GM23338 (cell line): Measurements from ENCODE around the gene CHMP6. TPM values are rescaled to one million over a fixed set of nuclear protein-coding genes. Genes with fewer than 3 reads are reported as not detected.

Experiments used
- ATAC-seq: fragments of 200-7000 bp; cut with Tn5 transposase; 3 replicates; pipeline ENCODE4 v1.9.1; 2020
- DNase-seq: peaks from one replicate; pipeline ENCODE4 v3.0.0-alpha.2; 2015; ENCODE audit warnings: low spot score
- H2AFZ ChIP-seq: fragments of 200-600 bp; sonication (generic); 2 replicates; pipeline ENCODE4 v1.8.0; 2016; ENCODE audit warnings: antibody characterized with exemption, mild to moderate bottlenecking, moderate library complexity
- H3F3A ChIP-seq: fragments of 200-600 bp; sonication (generic); replicated peaks from 2 replicates; pipeline ENCODE4 v1.8.0; 2017; ENCODE audit warnings: antibody characterized with exemption, mixed run types, low read depth
- H3K27ac ChIP-seq: fragments of 200-600 bp; sonication (generic); 2 replicates; pipeline ENCODE4 v1.6.1; 2016; ENCODE audit warnings: low read depth
- H3K27me3 ChIP-seq: fragments of 200-600 bp; sonication (generic); 2 replicates; pipeline ENCODE4 v1.8.0; 2016; ENCODE audit warnings: mild to moderate bottlenecking, mixed run types, moderate library complexity; ENCODE audit not compliant: insufficient read depth
- H3K36me3 ChIP-seq: fragments of 200-600 bp; sonication (generic); 2 replicates; pipeline ENCODE4 v1.8.0; 2016; ENCODE audit warnings: mild to moderate bottlenecking; ENCODE audit not compliant: insufficient read depth
- H3K4me1 ChIP-seq: fragments of 200-600 bp; sonication (generic); 2 replicates; pipeline ENCODE4 v1.8.0; 2016; ENCODE audit warnings: mild to moderate bottlenecking, moderate library complexity; ENCODE audit not compliant: insufficient read depth
- H3K4me2 ChIP-seq: fragments of 200-600 bp; sonication (generic); 2 replicates; pipeline ENCODE4 v1.7.1; 2017; ENCODE audit warnings: mixed run types
- H3K4me3 ChIP-seq: fragments of 200-600 bp; sonication (generic); 2 replicates; pipeline ENCODE4 v1.6.1; 2016; ENCODE audit warnings: mixed run types
- H3K79me2 ChIP-seq: fragments of 200-600 bp; sonication (generic); replicated peaks from 2 replicates; pipeline ENCODE4 v1.8.0; 2017; ENCODE audit warnings: mild to moderate bottlenecking; ENCODE audit not compliant: insufficient read depth
- H3K9me2 ChIP-seq: fragments of 200-600 bp; sonication (generic); 2 replicates; pipeline ENCODE4 v1.8.0; 2017; ENCODE audit not compliant: insufficient read depth
- H4K20me1 ChIP-seq: fragments of 200-600 bp; sonication (generic); replicated peaks from 2 replicates; pipeline ENCODE4 v1.8.0; 2017; ENCODE audit warnings: mild to moderate bottlenecking; ENCODE audit not compliant: insufficient read depth
- H3K27ac Mint-ChIP-seq: 2 replicates; pipeline ENCODE4 v1.8.0; 2020; ENCODE audit warnings: inconsistent platforms, mild to moderate bottlenecking, moderate library complexity, mixed read lengths
- H3K27me3 Mint-ChIP-seq: 3 replicates; pipeline ENCODE4 v1.8.0; 2022; ENCODE audit warnings: low read depth, mild to moderate bottlenecking, moderate library complexity, mixed read lengths, inconsistent platforms; ENCODE audit not compliant: insufficient read depth, poor library complexity
- H3K36me3 Mint-ChIP-seq: 3 replicates; pipeline ENCODE4 v1.8.0; 2021; ENCODE audit warnings: low read depth, mild to moderate bottlenecking, inconsistent platforms, moderate library complexity, mixed read lengths
- H3K4me1 Mint-ChIP-seq: 3 replicates; pipeline ENCODE4 v1.8.0; 2020; ENCODE audit warnings: mild to moderate bottlenecking, inconsistent platforms, mixed read lengths
- H3K4me3 Mint-ChIP-seq: 3 replicates; pipeline ENCODE4 v1.8.0; 2021; ENCODE audit warnings: moderate library complexity, mild to moderate bottlenecking, inconsistent platforms, mixed read lengths
- H3K9me3 Mint-ChIP-seq: 3 replicates; pipeline ENCODE4 v1.8.0; 2020; ENCODE audit warnings: moderate library complexity, mild to moderate bottlenecking, inconsistent platforms, mixed read lengths
- JUNB ChIP-seq: IDR thresholded peaks from one replicate; pipeline ENCODE4 v1.6.1; 2016; ENCODE audit warnings: antibody characterized with exemption; ENCODE audit not compliant: unreplicated experiment
- polyA plus RNA-seq: library from polyadenylated mRNA; unstranded; fragments of >200 nt; fragmentation: Nextera tagmentation; extraction: Ambion mirVana; gene quantifications from 2 replicates; pipeline ENCODE4 v1.2.1, GENCODE V29; 2016
- total RNA-seq: library from RNA; depleted of rRNA; stranded (reverse); fragments of >200 nt; shearing (Covaris generic); gene quantifications from 2 replicates; pipeline ENCODE4 v1.2.3, GENCODE V29; 2014
- TF ChIP-seq, protein P1 (sequence below): IDR thresholded peaks from 2 replicates; pipeline ENCODE4 v1.6.1; 2016; ENCODE audit warnings: antibody characterized with exemption
- TF ChIP-seq, protein P2 (sequence below): IDR thresholded peaks from one replicate; pipeline ENCODE4 v1.6.1; 2018; ENCODE audit warnings: antibody characterized with exemption; ENCODE audit not compliant: unreplicated experiment

The CHMP6 gene
- total and polyA plus RNA-seq, 2 experiments from 2014 or later = 12.3 to 14.0 TPM

DNA sequence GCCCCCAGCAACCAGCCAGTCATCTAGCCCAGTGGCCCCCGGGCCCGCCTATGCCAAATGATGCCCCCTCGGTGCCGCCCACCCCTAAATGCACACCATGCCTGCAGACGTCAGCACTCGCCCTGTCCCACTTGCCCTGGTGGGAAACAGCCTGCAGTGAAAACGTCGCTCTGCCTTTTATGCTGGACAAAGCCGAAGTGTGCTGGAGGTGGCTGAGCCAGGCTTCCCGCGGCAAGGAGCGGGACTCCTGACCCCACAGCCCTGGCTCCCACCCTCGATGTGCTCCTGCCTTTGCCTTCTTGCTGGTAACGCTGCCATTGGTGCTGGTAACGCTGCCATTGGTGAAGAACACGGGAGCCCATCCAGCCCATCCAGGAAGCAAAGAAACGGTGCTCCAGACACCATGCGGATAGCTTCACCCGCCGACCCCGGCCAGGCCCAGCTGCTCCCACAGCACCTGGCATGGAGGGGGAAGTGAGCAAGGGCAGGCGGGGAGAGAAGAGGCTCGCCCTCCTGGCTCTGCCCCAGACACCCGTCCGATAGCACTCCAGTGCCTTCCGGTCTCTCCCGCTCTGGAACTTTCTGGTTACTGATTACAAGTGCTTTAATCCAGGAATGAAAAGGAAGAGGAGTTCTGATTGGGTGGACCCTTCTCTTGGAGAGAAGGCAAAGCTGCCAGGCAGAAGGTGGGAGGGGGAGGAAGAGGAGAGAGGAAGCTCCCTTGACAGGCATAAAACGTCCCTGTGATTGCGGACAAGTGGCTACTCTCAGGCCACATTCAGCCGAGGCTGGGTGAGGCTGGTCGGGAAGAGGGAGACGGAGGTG is 39.3 kb downstream of the CHMP6 start:
- Histone ChIP-seq H3K4me2 (no peak overlapping the region), H4K20me1 (peaks cover 2% of the 10 kb centered on the region), H3F3A (no peaks in the 10 kb centered on the region), H3K27me3 (peaks cover 2% of the 10 kb centered on the region; the same call in 1 of the 2 replicates), H2AFZ (no peak overlapping the region), H3K4me3 (no peak overlapping the region), H3K4me1 (peaks cover 7% of the 10 kb centered on the region; the same call in 1 of the 2 replicates), H3K27ac (no peak overlapping the region), H3K79me2 (peaks cover 2% of the 10 kb centered on the region), H3K36me3 (no peaks in the 10 kb centered on the region), H3K9me2 (no peaks in the 10 kb centered on the region)
- DNase-seq = no peak
- Mint-ChIP-seq H3K9me3 (no peaks in the 10 kb centered on the region), H3K4me3 (no peak overlapping the region), H3K36me3 (no peaks in the 10 kb centered on the region), H3K27me3 (peaks cover 21% of the 10 kb centered on the region), H3K27ac (no peak overlapping the region), H3K4me1 (peaks cover 16% of the 10 kb centered on the region)
- no peak for TF ChIP-seq JUNB
- no peak for ATAC-seq

DNA sequence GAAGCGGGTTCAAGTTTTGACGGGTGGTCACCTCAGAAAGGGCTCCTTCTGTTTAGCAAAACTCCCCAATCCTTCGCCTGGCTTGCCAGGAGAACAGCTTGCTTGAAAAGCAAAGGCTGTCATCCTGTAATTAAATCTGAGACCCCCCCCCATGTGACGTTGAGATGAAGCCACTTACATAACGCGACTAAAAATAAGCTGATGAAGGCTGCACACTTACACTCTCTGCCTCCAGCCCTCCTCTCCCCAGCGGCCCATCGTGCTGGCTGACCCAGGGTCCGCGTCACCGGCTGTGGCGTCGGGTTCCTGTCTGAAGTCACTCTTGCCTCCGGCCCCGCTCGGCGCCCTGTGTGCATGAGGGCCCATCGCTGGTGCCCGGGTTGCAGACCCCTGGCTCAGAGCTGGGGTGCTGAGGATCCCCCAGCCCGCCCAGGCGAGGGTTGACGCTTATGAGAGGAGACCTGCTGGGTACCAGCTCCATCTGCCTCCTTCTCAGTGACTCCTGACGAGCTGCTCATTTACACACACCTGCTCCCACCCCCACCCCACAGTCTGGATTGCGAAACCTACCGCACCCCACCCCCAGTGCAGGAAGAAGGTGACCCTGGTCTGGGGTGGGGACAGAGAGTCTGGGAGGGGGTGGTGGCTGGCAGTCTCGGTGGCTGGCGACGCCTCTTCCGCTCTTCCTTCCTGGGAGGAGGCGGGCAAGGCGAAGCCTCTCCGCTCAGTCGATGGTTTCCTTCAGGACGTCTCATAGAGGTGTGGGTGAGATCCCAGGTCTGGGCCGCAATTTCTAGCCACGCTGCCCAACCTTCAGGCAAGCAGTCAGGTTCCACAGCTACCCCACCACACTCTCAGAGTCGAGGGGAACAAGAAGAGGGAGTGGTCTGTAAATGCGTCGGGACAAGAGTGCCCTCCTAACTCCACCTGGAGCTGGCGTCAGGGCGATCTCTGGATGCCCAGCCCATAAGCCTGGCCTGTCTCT is 40.2 kb downstream of the CHMP6 start:
- no peaks in the 10 kb centered on the region; the same call in 2 of the 3 replicates for H3K36me3 Mint-ChIP-seq
- no peak overlapping the region for H3K27ac ChIP-seq
- H3K4me1 ChIP-seq = peaks cover 16% of the 10 kb centered on the region; the same call in 1 of the 2 replicates
- ATAC-seq (no peak), DNase-seq (no peak)
- H3K9me3 Mint-ChIP-seq = no peaks in the 10 kb centered on the region
- H4K20me1 ChIP-seq = peaks cover 6% of the 10 kb centered on the region
- no peak overlapping the region for H3K27ac Mint-ChIP-seq
- H3K4me3 ChIP-seq = no peak overlapping the region
- H3K79me2 ChIP-seq = peaks cover 11% of the 10 kb centered on the region
- H2AFZ ChIP-seq = no peak overlapping the region
- H3K9me2 ChIP-seq = no peaks in the 10 kb centered on the region
- no peak overlapping the region; the same call in 2 of the 3 replicates for H3K4me3 Mint-ChIP-seq
- H3K4me2 ChIP-seq = no peak overlapping the region
- peaks cover 7% of the 10 kb centered on the region; the same call in 1 of the 2 replicates for H3K27me3 ChIP-seq
- H3K36me3 ChIP-seq = no peaks in the 10 kb centered on the region
- TF ChIP-seq, protein P1, sequence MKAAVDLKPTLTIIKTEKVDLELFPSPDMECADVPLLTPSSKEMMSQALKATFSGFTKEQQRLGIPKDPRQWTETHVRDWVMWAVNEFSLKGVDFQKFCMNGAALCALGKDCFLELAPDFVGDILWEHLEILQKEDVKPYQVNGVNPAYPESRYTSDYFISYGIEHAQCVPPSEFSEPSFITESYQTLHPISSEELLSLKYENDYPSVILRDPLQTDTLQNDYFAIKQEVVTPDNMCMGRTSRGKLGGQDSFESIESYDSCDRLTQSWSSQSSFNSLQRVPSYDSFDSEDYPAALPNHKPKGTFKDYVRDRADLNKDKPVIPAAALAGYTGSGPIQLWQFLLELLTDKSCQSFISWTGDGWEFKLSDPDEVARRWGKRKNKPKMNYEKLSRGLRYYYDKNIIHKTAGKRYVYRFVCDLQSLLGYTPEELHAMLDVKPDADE = no peak
- TF ChIP-seq, protein P2, sequence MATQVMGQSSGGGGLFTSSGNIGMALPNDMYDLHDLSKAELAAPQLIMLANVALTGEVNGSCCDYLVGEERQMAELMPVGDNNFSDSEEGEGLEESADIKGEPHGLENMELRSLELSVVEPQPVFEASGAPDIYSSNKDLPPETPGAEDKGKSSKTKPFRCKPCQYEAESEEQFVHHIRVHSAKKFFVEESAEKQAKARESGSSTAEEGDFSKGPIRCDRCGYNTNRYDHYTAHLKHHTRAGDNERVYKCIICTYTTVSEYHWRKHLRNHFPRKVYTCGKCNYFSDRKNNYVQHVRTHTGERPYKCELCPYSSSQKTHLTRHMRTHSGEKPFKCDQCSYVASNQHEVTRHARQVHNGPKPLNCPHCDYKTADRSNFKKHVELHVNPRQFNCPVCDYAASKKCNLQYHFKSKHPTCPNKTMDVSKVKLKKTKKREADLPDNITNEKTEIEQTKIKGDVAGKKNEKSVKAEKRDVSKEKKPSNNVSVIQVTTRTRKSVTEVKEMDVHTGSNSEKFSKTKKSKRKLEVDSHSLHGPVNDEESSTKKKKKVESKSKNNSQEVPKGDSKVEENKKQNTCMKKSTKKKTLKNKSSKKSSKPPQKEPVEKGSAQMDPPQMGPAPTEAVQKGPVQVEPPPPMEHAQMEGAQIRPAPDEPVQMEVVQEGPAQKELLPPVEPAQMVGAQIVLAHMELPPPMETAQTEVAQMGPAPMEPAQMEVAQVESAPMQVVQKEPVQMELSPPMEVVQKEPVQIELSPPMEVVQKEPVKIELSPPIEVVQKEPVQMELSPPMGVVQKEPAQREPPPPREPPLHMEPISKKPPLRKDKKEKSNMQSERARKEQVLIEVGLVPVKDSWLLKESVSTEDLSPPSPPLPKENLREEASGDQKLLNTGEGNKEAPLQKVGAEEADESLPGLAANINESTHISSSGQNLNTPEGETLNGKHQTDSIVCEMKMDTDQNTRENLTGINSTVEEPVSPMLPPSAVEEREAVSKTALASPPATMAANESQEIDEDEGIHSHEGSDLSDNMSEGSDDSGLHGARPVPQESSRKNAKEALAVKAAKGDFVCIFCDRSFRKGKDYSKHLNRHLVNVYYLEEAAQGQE = no peak
- H3K4me1 Mint-ChIP-seq = peaks cover 24% of the 10 kb centered on the region
- peaks cover 24% of the 10 kb centered on the region for H3K27me3 Mint-ChIP-seq
- H3F3A ChIP-seq = no peaks in the 10 kb centered on the region
